CD4-positive, alpha-beta T cell treated with Interleukin-2 at 100 ng/mL for 4 hours (primary cell): Measurements from ENCODE around the gene MCTS1.
"Not testable (repeated sequence)": the region's sequence is repeated elsewhere in the genome, so short reads cannot be mapped to it uniquely, and the experiment has no call there.

Experiments
- DNase-seq: peaks from one replicate; pipeline ENCODE4 v3.0.0-alpha.2; 2020; ENCODE audit warnings: low spot score

MCTS1 gene

DNA sequence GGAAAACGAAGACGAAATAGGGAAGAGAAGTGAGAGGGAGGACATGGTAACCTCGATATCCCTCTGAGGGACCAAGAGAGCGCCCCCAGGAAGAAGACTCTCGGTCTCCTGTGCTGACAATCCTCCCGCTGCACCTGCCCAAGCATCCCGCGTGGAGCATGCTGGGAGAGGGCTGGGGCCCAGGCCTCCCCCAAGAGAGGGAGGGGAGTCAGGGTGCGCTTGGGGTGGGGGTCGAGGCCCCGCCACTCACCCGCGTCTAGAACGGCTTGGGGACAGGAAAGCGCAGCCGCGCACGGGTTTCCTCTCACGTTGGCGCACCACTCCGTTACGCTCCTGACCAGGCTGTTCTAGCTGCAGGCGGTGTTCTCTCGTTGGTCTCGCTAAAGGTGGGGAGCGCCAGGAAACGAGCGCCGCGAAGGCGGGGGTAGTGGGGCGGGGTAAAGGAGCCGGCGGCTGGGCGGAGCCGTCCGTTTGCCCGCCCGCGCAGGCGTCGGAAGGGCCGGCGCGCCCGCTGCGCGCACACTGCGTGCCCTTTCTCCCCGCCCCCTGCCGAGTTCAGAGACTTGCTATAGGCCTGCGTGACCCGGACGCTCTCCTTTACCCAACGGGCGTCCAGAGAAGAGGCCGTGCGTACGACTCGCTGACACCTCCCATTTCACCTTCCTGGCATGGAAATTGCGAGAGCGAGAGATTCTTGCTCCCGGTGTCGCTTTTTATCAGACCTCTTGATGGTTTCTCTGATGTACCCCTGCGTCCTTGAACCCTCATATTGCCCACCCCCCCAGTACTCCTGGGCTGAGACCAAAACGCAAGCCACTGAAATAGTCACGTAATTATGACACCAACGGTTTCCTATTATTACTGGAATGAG, 26.0 kb downstream of the MCTS1 start, which contains the start of gene C1GALT1C1:
Gene C1GALT1C1, minus strand, starts transcription at position 388 of the 871 bp plus-strand sequence. CDS start 2,888 bp downstream, outside the sequence.
- peak; percentile 92 for DNase-seq

DNA sequence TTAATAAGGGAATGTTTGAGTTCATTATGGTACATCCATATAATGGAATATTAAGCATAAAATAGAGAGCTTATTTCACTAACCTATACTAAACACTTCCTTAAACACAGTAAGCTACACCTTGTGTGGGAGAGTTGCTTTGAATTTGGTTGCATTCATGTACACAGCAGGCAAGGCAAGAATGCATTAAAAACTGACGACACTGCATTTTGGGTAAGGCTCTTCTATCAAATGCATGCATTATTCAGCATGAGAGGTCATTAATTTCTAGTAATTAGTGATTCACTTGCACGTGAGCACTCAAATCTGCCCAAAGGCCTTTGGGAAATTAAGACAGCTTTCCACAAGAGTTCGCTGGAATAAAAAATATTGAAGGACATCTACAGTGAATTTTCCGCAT, 34.7 kb downstream of the MCTS1 start:
- no peak for DNase-seq

DNA sequence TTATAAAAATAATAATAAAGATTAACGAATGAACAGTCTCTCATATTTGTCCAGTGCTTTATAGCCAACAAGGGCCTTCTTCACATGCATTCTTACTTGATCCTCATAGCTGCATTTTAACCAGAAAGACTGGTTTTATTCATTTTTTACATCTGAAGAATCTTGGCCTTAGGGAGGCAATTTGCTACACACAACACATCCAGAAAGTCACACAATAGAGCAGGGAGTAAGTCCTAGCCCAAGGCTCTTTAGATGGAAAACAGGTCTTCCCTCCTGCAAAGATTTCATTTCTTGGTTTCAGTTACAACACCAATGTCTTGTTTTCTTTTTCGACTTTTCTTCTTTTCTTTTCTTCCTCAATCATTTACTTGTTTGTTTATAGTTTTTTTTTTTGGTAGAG, 39.0 kb downstream of the MCTS1 start:
- no peak for DNase-seq

DNA sequence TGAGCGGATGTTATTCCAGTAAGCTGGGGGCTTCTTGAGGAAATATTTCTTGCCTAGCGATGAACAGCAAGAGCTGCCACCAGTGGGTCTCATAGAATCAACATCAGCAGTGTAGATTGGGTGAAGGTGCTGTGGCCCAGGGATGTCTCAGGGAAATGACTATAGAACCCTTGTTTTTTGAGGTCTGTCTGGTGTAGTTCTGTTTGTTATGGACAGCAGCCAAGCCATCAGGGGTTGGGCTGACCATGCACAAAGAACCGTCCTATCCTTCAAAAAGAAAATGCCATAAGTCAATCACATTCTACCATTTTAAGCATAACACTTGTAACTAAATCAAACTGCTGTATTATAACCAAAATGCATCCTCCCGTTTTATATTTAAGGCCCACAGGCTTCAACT, 43.2 kb downstream of the MCTS1 start:
- no peak for DNase-seq

DNA sequence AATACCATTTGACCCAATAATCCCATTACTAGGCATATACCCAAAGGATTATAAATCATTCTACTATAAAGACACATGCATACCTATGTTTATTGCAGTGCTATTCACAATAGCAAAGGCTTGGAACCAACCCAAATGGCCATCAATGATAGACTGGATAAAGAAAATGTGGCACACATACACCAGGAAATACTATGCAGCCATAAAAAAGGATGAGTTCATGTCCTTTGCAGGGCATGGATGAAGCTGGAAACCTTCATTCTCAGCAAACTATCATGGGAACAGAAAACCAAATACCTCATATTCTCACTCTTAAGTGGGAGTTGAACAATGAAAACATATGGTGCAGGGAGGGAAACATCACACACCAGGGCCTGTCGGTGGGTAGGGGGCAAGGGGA, 48.4 kb downstream of the MCTS1 start:
- DNase-seq, result not testable (repeated sequence)

DNA sequence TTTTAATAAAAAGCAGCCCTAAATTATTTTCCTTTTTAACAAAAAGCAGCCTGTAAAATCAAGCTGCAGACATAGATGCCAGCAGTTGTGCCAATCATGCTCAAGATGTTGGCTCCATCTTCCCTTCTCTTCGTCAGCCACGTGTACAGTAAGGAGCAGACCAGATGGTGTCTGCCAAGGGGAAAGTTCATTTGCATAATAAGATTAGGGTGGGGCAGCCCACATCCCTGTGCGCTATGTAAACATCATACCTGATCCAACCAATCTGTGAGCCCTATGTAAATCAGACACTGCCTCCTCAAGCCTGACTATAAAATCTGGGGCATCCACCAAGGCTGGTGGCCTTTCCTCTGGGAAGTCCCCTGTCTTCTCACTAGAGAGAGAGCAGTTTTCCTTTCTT, 49.1 kb downstream of the MCTS1 start:
- no peak for DNase-seq

DNA sequence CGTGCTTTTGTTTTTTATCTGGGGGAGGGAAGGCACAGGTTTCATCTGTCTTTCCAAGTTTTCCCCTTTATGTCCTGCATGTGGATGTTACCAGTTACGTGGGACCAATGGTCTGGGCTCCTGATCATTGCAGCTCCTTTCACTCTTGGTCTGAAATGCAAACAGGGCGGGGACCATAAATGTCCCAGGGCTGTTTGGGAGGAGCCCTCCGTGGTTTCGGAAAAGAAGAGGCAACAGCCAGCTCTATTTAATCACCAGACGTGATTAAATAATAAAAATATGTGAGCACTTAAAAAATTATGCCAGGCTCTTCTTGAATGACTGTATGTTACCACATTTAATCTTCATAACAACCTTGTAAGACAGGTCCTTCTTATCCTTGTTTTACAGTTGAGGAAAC, 56.7 kb downstream of the MCTS1 start:
- no peak for DNase-seq
